ENCODE measurements around the gene FABP3.
"Not testable (repeated sequence)": the region's sequence is repeated elsewhere in the genome, so short reads cannot be mapped to it uniquely, and the experiment has no call there.

FABP3 gene

DNA sequence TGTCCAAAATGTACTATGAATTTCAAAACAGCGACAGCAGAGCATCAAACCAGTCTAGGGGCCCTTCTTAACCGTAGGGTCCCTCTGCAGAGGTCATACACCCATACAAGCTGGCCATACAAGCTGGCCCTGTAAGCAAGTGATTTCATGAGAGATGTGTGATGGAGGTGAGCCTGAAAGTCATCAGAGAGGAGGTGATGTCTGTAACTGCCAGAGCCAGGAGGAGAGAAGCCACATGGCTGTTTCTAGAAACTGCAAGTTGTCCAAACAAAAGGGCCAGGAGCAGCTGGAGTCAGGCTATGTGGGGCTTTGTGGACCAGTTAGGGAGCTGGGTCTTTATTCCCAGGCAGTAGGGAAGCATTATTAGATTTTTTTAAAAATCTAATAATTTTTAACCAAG is 25.4 kb upstream of the FABP3 start:
- DNase-seq (ENCODE audit: low spot score), result no peak

DNA sequence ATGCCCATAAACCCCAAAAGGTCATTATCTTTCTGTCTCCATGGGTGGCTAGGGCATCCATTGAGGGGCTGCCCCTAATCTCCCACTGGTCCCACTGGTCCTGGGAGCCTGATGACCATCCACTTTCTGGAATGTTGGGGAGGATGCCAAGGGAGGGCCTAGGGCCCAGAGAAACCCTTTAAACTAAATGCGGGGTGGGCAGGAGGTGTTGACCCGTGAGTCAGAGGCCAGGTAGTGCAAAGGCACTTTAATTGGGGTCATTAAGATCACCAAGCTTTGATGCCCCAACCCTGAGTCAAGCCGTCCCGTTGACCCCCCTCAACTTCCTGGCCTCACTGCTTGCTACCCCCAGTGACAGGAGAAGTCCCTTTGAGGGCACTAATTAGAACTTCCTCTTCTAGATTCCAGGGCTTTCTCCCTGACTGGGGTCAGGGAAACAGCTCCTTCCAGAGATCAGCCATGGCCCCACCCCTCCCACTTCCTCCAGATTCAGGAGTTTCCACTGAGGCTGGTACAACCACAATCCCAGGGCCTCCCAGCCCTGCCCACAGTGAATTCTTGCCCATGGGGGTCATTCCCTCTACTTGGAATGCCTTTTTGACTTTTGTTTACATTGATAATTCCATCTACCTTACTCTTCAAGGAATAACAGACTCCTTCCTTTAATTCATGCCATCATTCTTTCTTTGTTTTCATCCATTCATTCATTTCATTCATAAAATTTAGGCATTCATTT is 24.7 kb upstream of the FABP3 start:
- DNase-seq (ENCODE audit: low spot score), result no peak

DNA sequence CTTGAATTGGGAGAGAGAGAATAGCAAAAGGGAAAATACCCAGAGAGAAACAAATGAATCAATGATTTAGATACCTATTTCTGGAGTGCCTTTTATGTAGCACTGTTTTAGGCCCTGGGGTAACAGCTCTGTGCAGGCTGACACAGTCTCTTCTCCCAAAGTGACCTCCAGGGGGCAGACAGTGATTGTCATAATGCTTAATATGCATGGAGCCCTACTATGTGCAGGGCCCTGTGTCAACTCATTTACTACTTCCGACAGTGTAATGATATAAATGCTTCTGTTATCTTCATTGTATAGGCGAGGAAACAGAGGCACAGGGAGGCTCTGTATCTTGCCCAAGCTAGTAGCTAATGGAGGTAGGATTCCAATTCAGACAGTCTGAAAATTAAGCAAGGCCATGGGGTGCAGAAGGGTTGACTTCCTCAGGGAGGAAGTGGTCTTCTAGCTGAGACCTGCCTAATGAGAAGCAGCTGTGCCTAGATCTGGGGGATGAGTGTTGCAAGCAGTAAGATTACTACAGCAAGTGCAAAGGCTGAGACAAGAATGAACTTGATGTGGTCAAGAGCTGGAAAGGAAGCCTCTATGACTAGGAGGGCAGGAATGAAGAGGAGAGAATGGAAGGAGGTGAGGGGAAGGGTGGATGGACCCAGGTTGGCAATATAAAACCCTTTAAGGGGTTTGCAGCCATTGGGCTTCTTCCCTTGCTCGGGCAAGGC is 23.9 kb upstream of the FABP3 start:
- peak; percentile 60 for DNase-seq (ENCODE audit: low spot score)

- peak; percentile 78 for DNase-seq (ENCODE audit: low spot score)
Observed at GRCh38 chr1:31394584-31395193, 21.8 kb upstream of the FABP3 start.

GRCh38 chr1:31393463-31393862 is 20.6 kb upstream of the FABP3 start:
- no peak for DNase-seq (ENCODE audit: low spot score)

DNA sequence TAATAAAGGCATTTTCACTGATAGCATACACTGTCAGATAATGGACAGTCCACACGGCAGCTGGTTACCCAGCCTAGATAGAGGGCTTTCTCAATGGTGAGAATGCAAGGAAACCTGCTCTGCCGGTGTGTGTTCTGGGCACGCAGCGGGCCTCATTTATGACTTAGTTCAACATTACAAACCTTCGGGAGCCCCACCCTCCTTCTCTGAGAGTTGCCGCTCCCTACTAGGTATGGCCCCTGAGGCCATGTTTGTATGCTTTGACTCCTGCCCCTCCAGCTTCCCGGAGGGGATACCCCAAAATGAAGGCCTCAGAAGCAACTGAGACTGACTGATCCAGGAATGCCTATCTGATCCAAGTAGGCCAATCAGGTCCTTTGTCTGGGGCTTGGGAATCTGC is 17.2 kb upstream of the FABP3 start:
- no peak for DNase-seq (ENCODE audit: low spot score)

- DNase-seq (ENCODE audit: low spot score), result no peak
Observed at GRCh38 chr1:31389616-31390015, 16.7 kb upstream of the FABP3 start.

DNA sequence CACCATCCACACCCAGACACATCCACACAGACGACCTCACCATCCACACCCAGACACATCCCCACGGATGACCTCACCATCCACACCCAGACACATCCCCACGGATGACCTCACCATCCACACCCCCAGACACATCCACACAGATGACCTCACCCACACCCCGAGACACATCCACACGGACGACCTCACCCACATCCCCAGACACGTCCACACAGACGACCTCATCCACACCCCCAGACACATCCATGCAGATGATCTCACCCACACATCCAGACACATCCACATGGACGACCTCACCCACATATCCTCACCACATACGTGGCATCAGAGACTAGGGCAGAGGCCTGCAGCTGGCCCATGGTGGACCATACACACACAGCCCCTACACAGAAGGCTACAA is 14.7 kb upstream of the FABP3 start:
- no peak for DNase-seq (ENCODE audit: low spot score)

DNA sequence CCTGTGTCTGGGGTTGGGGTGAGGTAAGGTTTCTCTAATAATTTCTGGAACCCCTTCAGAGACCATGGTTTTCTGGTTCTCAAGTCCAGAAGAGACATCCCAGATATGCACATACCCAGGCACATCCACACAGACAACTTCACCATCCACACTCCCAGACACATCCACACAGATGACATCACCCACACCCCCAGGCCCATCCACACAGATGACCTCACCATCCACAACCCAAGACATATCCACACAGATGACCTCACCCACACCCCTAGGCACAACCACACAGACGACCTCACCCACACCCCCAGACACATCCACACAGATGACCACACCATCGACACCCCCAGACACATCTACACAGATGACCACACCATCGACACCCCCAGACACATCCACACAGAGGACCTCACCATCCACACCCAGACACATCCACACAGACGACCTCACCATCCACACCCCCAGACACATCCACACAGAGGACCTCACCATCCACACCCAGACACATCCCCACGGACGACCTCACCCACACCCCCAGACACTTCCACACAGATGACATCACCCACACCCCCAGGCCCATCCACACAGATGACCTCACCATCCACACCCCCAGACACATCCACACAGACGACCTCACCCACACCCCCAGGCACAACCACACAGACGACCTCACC is 13.8 kb upstream of the FABP3 start:
- DNase-seq (ENCODE audit: low spot score), result not testable (repeated sequence)

DNA sequence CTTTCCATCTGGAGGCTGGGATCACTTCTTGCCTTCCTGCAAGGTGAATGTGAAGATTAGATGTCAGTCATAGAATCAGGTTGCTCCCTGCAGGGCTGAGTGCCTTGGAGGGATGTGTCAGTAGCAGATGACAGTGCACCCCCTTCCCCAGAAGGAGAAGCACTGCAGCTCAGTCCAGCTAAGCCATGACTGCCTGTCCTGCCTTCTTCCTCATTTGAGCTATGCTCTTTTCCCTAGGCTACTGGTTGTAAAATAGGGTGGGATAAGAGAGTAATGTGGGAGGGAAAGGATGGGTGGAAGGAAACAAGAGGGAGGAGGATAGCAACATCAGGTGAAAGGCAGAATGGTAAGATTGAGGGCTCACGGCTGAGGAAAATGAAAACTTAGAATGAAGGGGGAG is 11.1 kb upstream of the FABP3 start:
- DNase-seq (ENCODE audit: low spot score), result no peak

DNA sequence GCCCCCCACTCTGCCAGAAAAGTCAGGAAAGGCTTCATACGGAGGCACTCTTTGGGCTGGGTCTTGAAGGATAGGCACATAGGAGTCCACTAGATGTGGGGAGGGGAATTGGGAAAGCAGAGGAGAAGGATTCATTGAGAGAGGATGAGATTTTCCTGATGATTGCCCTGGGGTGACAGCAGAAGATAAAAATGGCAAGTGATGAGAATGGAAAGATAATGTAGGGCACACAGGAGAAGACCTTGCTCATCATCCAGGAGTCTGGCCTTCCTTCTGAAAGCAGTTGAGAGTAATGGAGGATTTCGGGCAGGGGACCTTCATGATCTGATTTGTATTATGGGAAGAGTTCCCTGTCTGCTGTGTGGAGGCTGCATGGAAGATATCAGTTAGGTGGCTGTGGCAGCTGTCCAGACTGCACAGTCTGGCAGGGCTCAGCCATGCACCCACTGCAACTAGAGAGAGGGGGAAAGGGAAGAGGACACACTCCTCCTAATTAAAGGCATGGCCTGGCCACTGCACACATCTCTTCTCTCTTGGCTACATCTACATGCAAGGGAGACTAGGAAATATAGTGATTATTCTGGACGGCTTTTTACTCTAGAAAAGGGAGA is 9.6 kb upstream of the FABP3 start:
- no peak for DNase-seq (ENCODE audit: low spot score)

- DNase-seq (ENCODE audit: low spot score), result no peak
Observed at GRCh38 chr1:31381394-31382294, 8.8 kb upstream of the FABP3 start.

GRCh38 chr1:31380181-31380580 is 7.3 kb upstream of the FABP3 start:
- no peak for DNase-seq (ENCODE audit: low spot score)

DNA sequence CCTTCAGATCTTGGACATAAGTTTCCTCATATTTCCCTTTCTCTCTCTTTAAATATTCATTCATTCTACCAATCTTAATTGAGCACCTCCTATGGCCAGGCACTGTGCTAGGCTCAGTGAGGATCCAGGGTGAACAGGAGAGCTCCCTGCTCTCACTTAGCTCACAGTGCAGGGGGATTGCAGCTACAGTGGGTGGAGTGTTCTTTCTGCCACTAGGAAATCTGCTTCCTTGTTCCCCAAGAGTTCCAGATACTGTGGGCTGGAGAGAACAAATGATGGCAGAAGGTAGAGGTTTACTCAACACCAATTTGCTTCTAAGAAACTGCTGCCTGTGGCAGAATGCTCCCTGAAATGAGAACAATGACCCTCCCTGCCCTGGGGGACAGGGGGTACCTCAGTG is 5.1 kb upstream of the FABP3 start:
- DNase-seq (ENCODE audit: low spot score), result no peak

- no peak for DNase-seq (ENCODE audit: low spot score)
Observed at GRCh38 chr1:31377364-31377863, 4.5 kb upstream of the FABP3 start.

DNA sequence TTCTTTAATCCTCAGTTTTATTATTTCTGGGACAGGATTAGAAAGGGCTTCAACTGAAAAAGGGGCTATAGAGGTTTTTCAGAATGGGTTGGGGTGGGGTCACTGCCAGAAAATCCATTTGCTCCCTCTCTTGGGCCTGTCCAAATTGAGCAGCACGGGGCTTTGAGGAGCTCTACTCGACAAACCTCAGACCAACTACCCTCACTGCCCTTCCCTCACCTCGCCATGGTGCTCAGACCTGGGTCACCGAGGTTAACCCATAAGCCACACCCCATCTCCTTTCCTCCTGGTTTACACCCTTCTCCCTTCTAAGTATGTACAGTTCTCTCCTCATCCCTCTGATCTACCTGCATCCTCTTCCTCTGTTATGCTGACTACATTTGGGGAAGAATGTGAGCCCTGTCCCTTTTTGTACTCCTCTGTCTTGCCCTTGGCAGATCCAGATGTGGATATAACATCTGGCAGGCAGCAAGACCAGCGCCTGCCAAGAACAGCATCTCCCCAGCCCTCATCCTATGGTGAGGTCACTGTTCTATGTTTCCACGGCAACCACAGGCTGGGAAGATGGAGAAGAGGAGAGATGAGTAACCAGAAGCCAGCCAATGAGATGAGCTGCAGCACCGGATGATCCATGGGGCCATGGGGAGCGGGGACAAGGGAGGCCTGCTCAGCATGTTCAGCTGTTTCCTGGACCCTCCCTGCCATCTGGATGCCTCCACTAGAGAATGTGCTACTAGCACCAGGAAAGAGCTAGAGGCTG is 3.7 kb upstream of the FABP3 start:
- DNase-seq (ENCODE audit: low spot score), result no peak

DNA sequence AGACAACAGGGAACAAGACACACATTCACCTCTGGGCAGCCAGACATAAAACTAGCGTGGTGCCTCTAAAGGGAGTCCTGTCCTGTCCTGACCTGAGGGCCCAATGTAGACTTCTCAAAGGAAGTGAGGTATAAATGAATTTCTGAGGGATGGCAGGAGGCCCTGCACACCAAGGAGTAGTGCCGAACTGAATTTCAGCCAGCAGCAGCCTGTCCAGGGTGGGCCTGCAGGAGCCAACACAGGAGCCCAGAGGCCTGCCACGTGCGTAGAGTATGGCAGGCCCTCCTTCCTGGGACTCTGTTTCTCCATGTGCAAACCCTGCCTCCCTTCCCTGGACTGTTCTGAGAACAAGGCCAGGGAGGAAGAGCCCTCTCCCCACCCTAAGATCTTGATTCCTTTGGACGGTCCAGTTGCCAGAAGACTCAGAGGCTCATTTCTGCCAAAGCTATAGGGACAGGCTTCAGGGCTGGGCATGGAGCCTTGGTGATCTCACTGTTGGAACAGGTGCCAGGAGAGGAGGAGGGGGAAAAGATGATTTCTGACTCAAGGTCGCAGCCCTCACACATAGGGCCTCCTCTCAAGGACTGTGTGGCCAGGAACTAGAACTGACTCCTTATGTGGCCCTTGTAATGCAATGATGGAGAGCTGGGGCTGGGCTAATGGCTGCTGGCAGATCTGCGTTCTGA is 1.8 kb upstream of the FABP3 start:
- no peak for DNase-seq (ENCODE audit: low spot score)

DNA sequence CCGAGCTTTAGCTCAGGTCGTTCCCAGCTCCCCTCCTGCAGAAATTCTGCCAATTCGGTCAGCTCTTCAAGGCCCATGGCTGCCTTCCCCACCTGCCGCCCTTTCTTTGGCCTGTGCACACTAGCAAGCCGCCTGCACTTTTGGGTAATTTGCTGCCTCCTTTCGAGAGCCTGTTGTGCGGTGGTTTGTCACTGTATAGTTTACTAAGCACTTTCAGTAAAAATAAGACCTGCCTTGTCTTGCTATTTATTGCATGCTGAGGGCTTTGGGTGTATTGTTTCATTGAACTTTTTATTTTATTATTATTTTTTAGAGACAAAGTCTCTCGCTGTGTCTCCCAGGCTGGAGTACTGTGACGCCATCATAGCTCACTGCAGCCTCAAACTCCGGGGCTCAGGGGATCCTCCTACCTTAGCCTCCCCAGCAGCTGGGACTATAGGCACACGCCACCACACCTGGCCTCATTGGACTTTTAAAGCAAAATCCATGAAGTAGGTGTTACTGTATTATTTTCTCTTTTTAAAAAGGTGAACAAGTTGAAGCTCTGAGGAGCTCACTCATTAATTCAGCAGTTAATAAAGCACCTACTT is 1.1 kb upstream of the FABP3 start:
- DNase-seq (ENCODE audit: low spot score), result no peak

- no peak for DNase-seq (ENCODE audit: low spot score)
Observed at GRCh38 chr1:31372751-31373055, 173 bp downstream of the FABP3 start.

- DNase-seq (ENCODE audit: low spot score), result no peak
Observed at GRCh38 chr1:31372051-31372450, 825 bp downstream of the FABP3 start.
